Astrocyte (in vitro differentiated cells and primary cell): ENCODE results near the gene SUN1.

Source experiments
- CTCF ChIP-seq: IDR thresholded peaks from 2 replicates; pipeline ENCODE4 v1.5.1; 2011; ENCODE audit warnings: low read depth, mild to moderate bottlenecking, inconsistent platforms, low read length, moderate library complexity; ENCODE audit not compliant: insufficient read depth
- EZH2 ChIP-seq: IDR thresholded peaks from 2 replicates; pipeline ENCODE4 v1.6.1; 2012; ENCODE audit warnings: mild to moderate bottlenecking, low read length, inconsistent platforms; ENCODE audit not compliant: insufficient read depth

GRCh38 chr7:821688-822087, 10.6 kb upstream of the SUN1 start:
- no peak for TF ChIP-seq CTCF
- TF ChIP-seq EZH2: no peak
